Pericardium fibroblast (primary cell): ENCODE data around the gene IL17RE. TPM values are rescaled to one million over a fixed set of nuclear protein-coding genes. Genes with fewer than 3 reads are reported as not detected.

Source experiments
- total RNA-seq: library from RNA; depleted of rRNA; stranded (reverse); fragments of >200 nt; gene quantifications from 2 replicates; pipeline ENCODE4 v1.2.3, GENCODE V29; 2015

Gene IL17RE
- 0.23 and 4.9 TPM in 2 replicates for total RNA-seq

GRCh38 chr3:9902372-9903237 is at the start of gene IL17RE:
TSS of gene IL17RE (plus strand) at chr3:9902848. CDS start at chr3:9902933, 85 bp downstream.

DNA sequence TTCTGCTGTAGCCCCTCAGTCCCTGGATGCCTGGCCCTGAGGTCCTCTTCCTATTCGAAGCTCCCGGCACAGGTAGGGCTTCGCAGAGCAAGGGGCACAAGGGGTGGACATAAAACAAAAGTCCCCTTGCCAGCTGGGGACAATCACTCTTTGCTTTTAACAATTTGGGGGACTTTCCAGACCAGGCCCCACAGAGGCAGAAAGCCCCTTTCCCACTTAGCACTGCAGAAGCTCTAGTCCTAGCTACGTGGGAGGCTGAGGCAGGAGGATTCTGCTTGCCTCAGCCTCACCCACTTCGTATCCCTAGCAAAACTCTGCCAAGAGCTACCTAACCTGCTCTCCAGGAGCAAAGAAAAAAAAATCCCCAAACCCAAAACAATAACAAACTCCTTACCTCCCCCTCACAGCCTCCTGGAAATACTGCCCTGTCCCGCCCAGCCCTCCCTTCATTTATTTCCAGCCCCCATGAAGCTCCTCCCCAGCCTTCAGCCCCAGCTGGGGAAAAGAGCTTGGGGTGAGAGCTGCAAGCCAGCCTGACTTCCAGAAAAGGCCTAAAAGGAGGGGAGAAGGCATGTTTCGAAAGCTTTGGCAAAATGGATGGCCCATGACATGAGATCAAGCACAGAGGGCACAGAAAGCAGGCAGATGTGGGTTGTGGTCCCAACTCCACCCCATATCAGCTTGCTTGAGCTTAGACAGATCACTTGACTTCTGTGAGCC is 22.7 kb upstream of the IL17RE start, which contains the start of gene CIDEC:
Gene CIDEC (minus strand): TSS at position 424 of the 720 bp plus-strand sequence. CDS start 1,767 bp downstream, outside the sequence.

GRCh38 chr3:9890249-9891071 is 12.2 kb upstream of the IL17RE start, which contains the start of gene JAGN1:
TSS of gene JAGN1 (plus strand) at chr3:9890610. CDS start at chr3:9890723, 113 bp downstream.

GRCh38 chr3:9916734-9917680 is 14.4 kb downstream of the IL17RE start, which contains the start of gene IL17RC:
TSS of gene IL17RC (plus strand) at chr3:9917098. CDS start at chr3:9917316, 218 bp downstream.

GRCh38 chr3:9933561-9934234 is 31.1 kb downstream of the IL17RE start, which contains the start of gene CRELD1:
TSS of gene CRELD1 (plus strand) at chr3:9933834. CDS start at chr3:9934439, 605 bp downstream.

GRCh38 chr3:9951962-9952805 is 49.5 kb downstream of the IL17RE start, which contains the start of gene PRRT3:
TSS of gene PRRT3 (minus strand) at chr3:9952408. CDS start at chr3:9950115, 2,293 bp downstream.

Other genes starting within 250 kb of the IL17RE start
- gene CPNE9, start 199.0 kb upstream of the IL17RE start, total RNA-seq = not detected in 2 replicates
- 8.2 and 11.0 TPM in 2 replicates for gene BRPF1, start 171.1 kb upstream of the IL17RE start, total RNA-seq
- gene OGG1, start 152.9 kb upstream of the IL17RE start, total RNA-seq = 32.2 and 37.9 TPM in 2 replicates
- 27.5 and 31.7 TPM in 2 replicates for gene CAMK1, start 132.9 kb upstream of the IL17RE start, total RNA-seq
- 69.6 and 72.4 TPM in 2 replicates for gene TADA3, start 110.4 kb upstream of the IL17RE start, total RNA-seq
- gene ARPC4, start 109.8 kb upstream of the IL17RE start, total RNA-seq = 111 and 190 TPM in 2 replicates
- 19.8 and 20.2 TPM in 2 replicates for gene TTLL3, start 92.6 kb upstream of the IL17RE start, total RNA-seq
- gene RPUSD3, start 58.8 kb upstream of the IL17RE start, total RNA-seq = 29.1 and 46.4 TPM in 2 replicates
- 8.2 and 92.0 TPM in 2 replicates for gene CIDEC, start 22.6 kb upstream of the IL17RE start, total RNA-seq
- 50.6 and 66.1 TPM in 2 replicates for gene JAGN1, start 12.2 kb upstream of the IL17RE start, total RNA-seq
- 31.6 and 113 TPM in 2 replicates for gene IL17RC, start 14.2 kb downstream of the IL17RE start, total RNA-seq
- gene CRELD1, start 31.0 kb downstream of the IL17RE start, total RNA-seq = 11.2 and 35.9 TPM in 2 replicates
- 2.7 and 4.3 TPM in 2 replicates for gene PRRT3, start 49.6 kb downstream of the IL17RE start, total RNA-seq
- 39.6 and 60.6 TPM in 2 replicates for gene EMC3, start 84.0 kb downstream of the IL17RE start, total RNA-seq
- 1.8 and 3.9 TPM in 2 replicates for gene FANCD2, start 123.6 kb downstream of the IL17RE start, total RNA-seq
- gene FANCD2OS, start 205.4 kb downstream of the IL17RE start, total RNA-seq = not detected in 2 replicates
- 133 and 149 TPM in 2 replicates for gene BRK1, start 212.8 kb downstream of the IL17RE start, total RNA-seq
- 35.7 and 40.9 TPM in 2 replicates for gene VHL, start 238.9 kb downstream of the IL17RE start, total RNA-seq